GM18508 (cell line): ENCODE measurements around the gene ARHGAP42.
"Not testable (repeated sequence)": the region's sequence is repeated elsewhere in the genome, so short reads cannot be mapped to it uniquely, and the experiment has no call there.

Experiments used
- ATAC-seq: cut with Tn5 transposase; IDR thresholded peaks from one replicate; pipeline ENCODE4 v1.9.1; 2021; ENCODE audit warnings: moderate number of reproducible peaks; ENCODE audit not compliant: insufficient read depth, unreplicated experiment

ARHGAP42 gene

DNA sequence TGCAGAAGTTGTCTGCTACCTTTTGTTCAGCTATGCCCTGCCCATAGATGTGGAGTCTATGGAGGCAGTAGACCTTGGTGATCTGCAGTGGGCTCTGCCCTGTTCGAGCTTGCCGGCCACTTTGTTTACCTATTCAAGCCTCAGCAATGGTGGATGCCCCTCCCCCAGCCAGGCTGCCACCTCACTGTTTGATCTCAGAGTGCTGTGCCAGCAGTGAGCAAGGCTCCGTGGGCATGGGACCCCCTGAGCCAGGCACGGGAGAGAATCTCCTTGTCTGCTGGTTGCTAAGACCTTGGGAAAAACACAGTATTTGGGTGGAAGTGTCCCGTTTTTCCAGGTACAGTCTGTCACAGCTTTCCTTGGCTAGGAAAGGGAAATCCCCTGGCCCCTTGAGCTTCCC, 214.4 kb downstream of the ARHGAP42 start:
- not testable (repeated sequence) for ATAC-seq

DNA sequence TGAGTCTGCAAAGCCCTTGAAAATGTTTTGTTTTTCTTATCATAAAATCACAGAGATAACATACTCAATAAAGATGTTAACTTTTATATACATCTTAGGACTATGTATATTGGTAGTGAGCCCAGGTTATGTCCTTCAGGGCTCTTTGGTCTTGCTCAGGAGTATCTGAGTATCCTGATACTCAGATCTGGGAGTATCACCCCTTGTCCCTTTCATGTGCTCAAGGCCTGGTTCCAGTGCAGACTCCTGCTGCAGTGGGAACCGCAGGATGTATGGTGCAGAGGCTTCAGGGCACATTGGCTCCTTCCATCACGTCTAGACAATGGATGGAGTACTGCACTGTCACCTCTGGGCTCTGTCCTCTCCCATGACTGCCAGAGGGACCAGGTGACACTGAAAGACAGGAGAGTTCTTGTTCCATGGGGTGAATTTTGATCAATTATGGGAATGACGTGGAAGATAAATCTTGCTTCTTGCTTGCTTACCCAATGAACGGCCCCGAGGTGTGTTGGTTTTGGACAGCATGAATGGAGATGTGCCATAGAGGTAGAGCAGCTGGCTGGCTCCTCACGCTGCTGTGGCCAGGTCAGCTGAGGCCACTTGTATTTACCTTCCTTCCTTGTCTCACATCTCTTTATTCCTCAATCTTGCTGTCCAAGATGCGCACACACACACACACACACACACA, 215.5 kb downstream of the ARHGAP42 start:
- no peak for ATAC-seq

DNA sequence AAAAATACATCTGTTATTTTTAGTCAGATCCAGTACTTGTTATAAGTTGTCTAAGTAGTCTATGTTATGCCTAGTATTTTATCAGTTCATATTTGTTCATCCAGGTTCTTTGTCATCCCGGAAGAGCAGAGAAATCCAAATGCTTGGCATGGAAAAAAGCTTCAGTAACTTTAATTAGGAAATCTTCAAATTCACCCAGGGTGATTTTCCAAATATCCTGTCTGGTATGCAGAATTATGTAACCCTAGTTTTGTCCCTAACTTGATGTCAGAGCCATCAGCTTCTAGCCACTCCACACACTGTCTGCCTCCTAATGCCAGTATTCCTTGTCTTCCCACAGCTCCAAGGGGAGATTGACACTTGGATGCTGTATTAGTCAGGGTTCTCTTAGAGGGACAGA, 216.2 kb downstream of the ARHGAP42 start:
- no peak for ATAC-seq

DNA sequence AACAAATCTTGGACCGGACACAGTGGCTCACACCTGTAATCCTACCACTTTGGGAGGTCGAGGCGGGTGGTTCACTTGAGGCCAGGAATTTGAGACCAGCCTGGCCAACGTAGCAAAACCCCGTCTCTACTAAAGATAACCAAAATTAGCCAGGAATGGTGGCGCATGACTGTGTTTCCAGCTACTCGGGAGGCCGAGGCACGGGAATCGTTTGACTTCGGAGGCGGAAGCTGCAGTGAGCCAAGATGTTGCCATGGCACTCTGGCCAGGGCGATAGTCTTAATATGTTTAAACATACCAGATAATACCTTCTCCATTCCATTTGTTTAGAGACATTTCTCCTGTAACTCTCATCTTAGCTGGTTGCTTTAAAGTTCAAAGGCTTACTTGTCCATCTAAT, 218.6 kb downstream of the ARHGAP42 start:
- ATAC-seq = no peak

DNA sequence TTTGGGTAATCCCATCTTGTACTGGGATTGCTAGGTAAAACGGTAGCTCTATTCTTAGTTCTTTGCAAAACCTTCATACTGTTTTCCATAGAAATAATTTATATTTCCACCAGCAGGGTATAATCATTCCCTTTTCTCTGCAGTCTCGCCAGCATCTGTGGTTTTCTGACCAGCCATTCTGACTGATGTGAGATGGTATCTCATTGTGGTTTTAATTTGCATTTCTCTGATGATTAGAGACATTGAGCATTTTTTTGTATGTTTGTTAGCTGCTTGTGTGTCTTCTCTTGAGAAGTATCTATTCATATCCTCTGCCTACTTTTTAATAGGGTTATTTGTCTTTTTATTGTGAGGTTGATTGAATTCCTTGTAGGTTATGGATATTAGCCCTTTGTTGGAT, 221.7 kb downstream of the ARHGAP42 start:
- peak; percentile 47 for ATAC-seq

DNA sequence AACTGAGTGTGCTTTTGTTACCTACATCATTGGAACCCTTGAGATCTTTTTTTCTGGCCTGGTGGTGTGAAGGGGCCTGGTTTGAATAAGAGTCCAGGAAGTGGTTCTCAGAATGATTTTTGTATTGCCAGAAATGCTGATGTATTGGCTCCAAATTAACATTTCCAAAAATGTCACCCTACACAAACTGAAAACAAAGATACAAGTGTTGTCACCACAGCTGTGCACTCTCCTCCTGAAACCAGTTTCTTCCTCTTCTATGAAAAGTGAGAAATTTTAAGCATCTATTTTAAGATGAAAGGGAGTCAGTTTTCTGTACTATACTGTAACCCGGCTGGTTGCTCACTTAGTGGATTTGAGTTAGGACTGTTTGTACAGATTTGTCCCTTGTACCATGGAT, 223.7 kb downstream of the ARHGAP42 start:
- ATAC-seq = peak; percentile 87

DNA sequence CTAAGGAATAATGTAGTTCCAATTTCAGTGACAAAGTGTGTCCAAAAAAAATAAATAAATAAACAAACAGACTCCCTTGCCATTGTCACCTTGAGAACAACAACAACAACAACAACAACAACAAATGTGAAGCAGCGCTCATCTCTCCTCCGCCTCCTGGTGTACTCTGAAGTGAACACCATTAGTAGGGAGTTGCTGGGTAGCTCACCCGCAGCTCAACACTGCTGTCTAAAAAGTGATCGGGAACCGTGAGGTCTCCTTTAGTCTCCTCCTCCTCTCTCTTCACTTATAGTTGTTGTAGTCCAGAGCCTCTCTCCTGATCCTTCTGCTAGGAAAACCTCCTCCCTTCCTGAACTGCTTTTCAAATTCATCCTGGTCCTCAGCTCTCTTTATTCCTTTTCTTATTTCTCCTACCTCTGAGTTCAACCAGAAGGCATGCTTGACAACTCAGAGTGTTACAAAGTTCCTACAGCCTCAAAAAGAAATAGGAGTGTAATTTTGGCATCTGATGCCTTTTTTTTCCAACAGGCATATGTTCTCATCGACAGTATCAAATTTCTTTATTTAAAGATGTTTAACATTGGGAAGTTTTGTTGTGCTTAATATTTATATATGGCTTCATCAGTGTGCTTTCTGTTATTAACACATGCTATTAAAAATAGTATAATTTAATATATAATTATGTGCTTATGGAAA, 227.5 kb downstream of the ARHGAP42 start:
- ATAC-seq = no peak

DNA sequence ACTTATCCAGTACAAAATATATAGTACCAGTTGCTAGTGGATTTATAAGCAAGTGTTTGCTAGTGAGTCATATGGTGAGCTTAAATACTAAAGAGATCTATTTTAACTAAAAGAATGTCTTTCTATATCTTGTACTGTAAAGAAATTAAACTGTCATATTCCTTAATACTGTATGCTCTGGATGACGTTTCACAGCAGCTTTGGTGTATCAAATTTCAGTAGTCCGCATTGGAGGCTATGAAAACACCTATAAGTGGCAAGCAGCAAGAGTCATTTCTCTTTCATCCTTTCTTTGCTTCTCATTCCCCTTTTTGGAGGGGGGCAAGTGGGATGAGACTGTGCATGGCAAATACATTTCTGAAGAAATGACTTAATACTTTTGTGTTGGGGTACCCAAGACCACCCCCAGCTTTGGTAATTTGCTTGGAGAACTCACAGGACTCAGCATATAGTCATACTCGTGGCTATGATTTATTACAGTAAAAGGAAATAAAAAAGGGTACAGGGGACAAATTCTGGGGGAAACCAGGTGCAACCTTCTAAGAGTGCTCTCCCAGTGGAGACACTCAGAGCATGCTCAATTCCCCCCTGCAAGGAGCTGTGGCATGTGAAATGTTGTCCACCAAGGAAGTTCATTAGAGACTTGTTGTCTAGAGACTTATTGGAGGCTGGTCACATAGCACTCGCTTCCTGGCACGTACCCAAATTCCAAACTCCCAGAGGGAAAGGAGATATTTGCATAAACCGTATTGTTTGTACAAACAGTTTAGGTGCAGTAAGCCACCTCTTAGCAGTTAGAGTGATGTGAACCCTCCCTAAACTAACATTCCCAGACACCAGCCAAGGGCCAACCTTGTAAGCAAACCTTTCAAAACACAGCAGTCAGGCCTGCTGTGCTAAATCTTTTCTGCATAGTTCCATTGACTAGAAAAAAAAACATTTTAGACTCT, 231.7 kb downstream of the ARHGAP42 start:
- ATAC-seq = no peak

DNA sequence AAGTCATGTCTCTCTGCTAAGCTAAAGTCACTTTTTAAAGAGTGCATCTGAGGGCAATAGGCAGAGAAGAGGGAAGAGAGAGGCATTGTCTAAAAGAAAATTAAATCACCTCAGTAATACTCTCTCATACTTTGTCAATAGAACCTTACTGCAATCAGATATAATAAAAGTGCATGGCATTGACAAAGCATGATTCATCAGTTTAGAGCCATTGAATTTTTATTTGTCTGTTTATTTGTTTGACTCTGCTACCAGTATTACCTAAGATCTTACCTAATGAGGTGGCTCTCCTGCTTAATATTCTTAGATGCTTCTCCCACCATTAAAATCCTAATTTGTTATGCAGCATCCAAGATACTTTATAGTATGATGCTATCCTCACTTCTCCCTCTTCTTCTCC, 233.5 kb downstream of the ARHGAP42 start:
- ATAC-seq = no peak

DNA sequence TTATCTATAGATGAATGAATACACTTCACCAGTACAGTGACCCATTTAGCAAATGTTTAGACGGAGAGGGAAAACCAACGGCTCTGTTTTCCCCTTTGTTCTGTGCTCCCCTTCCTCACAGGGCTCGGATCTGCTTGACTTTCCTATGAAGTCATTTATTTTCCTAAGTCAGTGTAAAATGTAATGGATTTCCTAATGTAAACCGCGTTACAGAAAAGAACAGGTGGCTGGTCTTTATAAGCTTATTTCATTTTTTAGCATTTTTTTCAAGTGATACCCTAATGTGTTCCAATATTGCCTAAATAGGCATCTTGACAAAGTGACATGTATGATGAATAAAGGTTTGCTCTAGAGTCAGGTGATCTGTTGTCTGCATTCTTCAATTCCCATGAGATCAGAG, 235.0 kb downstream of the ARHGAP42 start:
- no peak for ATAC-seq

DNA sequence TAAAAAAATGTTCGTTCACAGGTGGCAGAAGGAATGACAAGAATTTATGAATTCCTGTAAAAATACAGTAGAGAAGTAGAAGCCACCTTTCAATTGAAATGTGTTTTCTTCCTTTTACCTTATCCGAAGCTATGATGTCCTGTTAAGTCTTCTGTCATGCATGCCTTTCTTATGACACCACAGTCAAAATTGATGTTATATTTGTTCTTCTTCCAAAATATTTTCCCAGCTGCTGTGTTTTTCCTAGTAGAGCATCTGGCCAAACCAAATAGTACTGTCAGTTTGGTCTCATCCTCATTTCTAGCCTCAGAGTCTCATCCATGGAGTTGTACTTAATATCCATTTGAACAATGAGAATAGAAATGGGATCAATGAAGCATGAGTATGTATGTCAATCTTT, 236.5 kb downstream of the ARHGAP42 start:
- ATAC-seq = no peak

DNA sequence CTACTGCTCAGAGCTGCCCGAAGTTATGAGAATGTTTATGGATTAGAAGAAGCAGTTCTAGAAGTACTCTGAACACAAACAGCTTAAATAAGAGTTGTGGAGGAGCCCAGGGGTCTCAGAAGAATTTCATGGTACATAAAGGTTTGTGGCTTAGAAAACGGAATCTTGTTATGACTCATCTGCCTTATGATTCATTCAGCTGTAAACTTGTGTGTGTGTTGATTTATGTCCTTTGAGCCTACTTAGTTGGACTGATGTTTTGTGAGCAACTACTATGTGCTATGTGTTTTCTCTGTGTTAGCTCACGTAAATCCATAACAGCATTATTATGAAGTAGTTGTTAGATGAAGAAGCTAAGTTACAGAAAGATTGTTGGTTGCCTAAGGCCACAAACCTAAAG, 238.8 kb downstream of the ARHGAP42 start:
- peak; percentile 85 for ATAC-seq

DNA sequence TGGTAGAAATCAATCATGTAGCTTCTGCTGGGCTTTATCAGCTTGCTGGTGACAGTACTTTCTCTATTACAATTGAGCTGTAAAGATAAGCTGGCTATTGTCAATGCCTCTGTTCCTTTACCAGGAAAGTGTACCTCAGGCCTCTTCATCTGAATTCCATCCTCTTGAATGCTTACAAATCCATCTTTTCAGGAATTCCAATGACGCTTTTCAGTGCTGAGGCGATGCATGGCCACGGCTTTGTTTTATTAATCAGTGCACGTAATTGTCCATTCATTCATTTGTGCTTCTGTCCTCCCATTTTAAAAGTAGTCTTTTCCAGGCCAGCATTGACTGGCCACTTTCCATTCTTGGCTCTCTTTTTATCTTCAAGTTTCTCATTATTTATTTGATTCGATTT, 240.5 kb downstream of the ARHGAP42 start:
- no peak for ATAC-seq

DNA sequence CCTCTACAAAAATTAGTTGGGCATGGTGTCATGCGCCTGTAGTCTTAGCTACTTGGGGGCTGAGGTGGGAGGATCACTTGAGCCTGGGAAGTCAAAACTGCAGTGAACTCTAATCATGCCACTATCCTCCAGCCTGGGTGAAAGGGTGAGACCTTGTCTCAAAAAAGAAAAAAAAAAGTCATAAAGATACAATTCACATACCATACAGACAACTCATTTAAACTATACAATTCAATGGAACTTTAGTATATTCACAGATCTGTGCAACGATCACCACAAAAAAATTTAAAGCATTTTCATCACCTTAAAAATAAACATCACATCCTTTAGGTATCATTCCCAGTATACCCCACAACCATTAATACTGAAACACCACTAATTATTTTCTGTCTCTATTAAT, 241.3 kb downstream of the ARHGAP42 start:
- ATAC-seq = no peak

DNA sequence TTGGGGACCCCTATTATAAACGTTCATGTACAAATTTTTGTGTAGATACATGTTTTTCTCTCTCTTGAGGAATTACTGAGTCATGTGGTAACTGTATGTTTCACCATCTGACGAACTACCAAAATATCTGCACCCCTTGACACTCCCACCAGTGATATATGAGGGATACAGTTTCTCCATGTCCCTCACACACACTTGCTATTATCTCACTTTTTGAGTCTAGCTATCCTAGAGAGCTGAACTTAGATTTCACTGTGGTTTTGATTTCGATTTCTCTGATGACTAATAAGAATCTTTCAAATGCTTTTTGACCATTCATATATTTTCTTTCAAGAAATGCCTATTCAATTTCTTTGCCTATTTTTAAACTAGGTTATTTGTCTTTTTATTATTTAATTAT, 242.3 kb downstream of the ARHGAP42 start:
- ATAC-seq = peak; percentile 48

DNA sequence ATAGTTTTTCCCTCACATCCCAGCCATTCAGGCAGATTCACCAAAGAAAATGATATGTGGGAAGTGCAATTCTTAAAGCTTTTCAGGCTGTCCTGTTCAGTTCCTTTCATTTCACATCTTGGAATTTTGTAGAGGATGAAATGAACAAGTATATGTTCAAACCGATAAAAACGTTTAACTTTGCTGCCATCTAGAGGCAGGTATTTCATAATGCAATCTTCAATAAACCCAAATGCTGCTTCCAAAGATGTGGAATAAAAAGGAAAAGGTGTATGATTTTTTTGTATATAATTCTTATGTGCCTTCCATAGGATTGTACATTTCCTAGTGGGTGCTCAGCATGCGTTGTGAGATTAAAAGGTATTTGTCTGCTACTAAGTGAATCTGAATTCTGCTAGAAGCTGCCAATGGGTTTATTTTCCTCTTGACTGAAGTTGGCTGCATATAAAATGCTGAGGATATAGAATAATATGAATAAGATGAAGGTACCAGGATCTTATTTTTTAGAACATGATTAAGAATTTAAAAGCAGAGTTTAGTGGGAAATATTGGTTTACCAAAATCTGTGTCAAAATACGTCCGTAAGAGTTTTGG, 243.2 kb downstream of the ARHGAP42 start:
- no peak for ATAC-seq

DNA sequence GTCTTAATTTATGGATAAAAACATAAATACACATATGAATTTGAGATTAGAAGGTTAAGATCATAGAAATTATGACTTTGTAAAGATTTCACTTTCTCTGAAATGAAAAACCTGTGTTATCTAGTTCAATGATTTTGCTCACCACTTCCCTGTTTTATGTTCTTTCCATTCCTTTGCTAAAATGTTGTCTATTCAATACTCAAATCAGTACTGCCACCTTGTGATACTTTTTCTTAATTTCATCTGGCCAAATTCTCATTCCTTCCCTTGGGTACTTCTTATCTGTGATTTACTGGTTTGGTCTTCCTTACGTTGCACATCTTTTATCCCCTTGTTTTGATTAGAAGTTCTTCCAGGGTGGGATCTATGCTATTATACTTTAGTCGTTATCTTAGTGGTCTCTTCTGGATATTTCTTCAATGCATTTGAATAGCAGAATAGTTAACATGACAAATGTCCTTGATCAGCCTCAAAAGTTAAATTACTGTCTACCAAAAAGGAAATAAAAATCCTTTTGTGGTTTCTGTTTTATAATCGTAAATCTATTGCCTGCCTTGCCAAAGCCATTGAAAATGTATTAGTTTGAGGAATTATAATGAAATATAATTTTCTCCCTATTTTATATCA, 245.5 kb downstream of the ARHGAP42 start:
- ATAC-seq = peak; percentile 49

DNA sequence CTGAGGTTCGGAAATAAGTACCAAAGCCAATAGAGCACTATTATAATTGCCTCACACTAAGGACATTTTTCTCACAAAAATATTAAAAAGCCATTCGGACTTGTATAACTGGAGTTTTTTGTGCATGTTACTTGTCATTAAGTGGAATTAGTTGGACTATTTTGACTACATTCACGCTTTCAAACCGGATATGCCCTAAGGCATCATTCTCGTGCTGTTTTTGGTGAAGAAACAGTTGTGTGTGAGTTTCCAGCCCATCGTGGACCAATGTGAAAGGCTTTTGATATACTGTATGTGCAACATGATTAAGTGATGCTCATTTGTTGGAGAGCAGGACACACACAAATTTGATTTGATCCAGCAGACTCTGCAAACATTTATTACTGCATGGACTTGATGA, 249.7 kb downstream of the ARHGAP42 start:
- no peak for ATAC-seq

DNA sequence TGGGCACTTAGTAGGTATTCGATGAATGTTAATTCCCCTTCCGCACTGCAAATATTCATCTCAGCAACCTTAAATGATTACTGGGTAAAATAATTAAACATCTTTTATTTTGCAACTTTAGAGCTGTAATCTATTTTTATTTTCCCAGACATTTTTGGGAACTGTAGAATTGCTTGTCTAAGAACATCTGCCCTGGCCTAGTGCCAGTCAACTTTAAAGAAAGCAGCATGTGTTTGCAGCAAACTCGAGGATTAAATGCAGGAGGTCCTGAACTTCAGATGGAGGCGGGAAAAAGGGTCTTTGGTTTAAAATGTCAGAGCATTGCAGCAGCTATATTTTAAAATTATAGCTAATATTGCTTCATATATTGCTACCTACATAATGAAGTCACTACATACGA, 252.5 kb downstream of the ARHGAP42 start:
- ATAC-seq = no peak

DNA sequence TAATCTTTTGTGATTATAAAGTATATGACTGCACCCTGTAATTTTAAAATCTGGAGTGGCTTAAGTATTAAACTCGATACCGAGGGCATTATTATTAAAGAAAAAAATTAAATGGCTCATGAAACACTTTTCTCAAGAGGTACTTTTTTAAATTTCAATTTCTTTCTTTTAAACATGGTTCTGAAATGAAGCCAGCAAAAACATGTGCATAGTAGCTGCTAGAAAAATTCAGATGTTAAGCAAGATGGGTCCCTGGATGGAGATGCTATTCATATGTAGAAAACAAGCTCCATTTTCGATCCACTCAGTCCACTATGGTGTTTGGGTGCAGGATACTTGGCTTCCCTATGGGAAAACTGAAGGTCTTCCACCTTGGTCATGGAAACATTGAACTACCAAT, 253.0 kb downstream of the ARHGAP42 start:
- no peak for ATAC-seq
